HG03378 (cell line): ENCODE data around the gene SSBP3.
"Not testable (repeated sequence)": the region's sequence is repeated elsewhere in the genome, so short reads cannot be mapped to it uniquely, and the experiment has no call there.

Source experiments
- ATAC-seq: cut with Tn5 transposase; IDR thresholded peaks from one replicate; pipeline ENCODE4 v1.9.1; 2021; ENCODE audit warnings: mild to moderate bottlenecking, moderate library complexity; ENCODE audit not compliant: unreplicated experiment

The SSBP3 gene

DNA sequence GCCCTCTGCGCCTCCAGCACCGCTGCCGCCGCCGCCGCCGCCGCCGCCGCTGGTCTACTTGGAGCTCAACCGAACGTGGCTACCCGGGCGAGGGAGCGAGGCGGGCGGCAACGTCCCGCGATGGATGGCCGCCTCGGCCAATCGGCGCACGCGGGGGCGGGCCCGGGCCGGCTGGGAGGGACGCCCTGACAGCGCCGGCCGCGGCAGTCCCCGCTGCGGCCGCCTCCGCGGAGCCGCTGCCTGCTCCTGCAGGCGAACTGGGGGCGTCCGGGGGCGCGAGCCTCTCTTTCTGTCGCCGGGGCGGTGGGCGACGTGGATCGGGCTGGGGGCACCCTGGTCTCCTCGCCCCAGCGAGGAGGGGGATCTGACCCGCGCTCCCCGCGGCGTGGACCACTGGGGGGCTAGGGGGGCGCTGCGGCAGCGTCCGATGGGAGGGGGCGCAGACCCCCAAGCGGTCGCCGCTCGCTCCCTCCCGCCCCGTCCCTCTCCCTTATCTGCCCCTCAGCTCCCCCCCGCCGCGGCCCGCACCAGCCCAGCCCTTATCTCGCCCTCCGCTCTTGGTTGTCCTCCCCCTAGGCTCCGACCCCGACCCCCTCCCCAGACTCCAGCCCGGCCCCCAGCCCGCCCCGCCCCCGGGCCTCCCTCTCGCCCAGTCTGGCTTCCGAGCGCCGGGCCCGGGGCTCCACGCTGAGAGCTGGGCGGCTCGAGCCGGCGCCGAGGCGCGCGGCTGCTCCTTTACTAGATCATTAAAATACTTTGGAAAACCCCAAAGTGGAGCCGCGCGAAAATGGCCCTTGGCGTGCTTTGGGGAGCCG, at the start of gene SSBP3:
Gene SSBP3, minus strand, starts transcription at position 56 of the 815 bp plus-strand sequence.
- no peak for ATAC-seq

DNA sequence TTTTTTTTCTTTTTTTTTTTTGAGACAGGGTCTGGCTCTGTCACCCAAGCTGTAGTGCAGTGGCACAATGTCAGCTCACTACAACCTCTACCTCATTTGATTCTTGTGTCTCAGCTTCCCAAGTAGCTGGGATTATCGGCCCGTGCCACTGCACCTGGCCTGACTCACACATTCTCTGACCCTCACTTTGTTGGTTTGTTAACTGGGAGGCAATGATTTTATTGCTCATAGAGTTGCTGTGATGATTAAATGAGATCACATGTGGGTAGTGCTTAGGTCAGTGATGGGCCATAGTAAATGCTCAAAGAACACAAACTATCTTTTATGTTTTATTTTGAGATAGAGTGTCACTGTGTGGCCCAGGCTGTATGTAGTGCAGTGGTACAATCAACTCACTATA, 47.3 kb upstream of the SSBP3 start:
- no peak for ATAC-seq

DNA sequence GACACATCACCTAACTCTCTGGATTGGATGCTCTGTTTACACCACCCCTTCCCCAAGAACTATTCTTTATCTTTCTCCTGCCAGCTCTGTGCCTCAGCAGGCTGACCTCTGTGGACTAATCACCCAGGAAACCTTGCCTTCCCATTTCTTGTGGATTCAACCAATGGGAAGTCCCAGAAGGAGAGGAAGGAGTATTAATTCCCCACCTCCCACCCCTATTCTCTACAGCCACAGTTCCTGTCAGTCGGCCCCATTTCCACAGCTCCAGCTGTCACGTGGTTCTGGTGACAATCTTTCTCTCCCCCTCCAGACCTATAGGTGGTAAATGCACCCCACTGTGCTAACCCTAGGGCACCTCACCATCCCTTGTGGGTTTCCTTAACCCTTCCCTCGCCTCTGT, 46.8 kb upstream of the SSBP3 start:
- no peak for ATAC-seq

DNA sequence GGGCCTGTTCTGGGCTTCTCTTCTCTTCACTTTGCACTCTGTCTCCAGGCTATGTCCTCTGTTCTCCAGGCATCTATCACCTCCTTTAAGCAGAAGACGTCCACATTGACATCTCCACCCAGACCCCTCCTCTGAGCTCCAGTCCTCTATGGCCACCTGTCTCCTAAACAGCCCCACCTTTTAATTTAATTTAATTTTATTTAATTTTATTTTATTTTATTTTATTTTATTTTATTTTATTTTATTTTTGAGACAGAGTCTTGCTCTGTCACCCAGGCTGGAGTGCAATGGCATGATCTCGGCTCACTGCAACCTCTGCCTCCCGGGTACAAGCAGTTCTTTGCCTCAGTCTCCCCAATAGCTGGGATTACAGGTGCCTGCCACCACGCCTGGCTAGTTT, 43.2 kb upstream of the SSBP3 start:
- not testable (repeated sequence) for ATAC-seq

DNA sequence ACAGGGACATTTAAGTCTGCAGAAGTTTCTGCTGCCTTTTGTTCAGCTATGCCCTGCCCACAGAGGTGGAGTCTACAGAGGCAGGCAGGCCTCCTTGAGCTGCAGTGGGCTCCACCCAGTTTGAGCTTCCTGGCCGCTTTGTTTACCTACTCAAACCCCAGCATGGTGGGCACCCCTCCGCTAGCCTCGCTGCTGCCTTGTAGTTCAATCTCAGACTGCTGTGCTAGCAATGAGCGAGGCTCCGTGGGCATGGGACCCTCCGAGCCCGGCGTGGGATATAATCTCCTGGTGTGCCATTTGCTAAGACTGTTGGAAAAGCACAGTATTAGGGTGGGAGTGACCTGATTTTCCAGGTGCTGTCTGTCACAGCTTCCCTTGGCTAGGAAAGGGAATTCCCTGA, 42.6 kb upstream of the SSBP3 start:
- not testable (repeated sequence) for ATAC-seq

DNA sequence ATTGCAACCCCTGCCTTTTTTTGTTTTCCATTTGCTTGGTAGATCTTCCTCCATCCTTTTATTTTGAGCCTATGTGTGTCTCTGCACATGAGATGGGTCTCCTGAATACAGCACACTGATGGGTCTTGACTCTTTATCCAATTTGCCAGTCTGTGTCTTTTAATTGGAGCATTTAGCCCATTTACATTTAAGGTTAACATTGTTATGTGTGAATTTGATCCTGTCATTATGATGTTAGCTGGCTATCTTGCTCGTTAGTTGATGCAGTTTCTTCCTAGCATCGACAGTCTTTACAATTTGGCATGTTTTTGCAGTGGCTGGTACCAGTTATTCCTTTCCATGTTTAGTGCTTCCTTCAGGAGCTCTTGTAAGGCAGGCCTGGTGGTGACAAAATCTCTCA, 40.9 kb upstream of the SSBP3 start:
- ATAC-seq: not testable (repeated sequence)

DNA sequence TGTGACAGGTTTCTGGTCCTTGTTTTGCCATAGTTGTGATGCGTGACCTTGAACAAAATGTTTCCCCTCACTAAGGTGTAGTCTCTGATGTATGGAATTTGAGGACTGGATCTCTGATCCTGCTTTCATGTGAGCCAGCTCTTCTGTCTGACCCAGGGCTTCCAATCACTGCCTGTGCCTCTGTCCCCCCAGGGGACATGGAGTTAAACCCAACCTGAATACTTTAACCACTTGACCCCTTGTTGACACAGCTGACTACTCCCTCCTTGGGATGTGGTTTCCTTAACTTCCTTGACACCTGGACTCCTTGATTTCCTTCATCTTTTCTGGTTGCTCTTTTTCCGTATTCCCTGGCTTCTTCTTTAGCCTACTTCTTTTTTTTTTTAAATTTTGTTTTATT, 36.0 kb upstream of the SSBP3 start:
- no peak for ATAC-seq

DNA sequence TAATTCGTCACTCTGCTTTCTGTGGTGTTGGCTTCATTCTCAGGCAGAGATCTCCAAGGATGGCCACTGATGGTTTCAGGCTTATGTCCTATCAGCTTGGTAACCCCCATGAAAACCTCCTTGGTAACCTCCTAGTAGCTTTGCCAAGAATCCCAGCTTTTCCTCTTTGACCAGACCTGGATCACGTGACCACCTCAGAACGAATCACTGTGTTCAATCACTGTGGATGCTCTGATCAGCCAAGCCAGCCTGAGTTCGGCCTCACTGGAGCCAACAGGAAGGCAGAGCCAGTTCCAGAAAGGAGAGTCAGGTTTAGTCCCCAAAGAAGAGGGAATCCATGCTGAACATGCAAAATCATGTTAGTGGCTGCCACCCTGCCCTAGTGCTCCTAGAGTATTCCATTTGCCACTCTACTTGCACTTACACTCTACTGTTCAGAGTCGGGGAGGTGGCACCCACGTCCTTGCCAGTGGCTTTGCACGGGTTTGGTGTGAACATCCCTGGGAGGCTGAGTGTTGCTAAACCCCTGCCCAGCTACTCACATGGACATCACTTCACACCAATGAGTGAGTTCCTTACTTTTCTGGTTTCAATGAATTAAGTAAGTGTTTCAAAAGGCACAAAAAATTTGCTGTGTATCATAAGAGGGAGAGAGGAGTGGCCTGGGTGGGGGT, 33.5 kb upstream of the SSBP3 start:
- ATAC-seq: no peak

DNA sequence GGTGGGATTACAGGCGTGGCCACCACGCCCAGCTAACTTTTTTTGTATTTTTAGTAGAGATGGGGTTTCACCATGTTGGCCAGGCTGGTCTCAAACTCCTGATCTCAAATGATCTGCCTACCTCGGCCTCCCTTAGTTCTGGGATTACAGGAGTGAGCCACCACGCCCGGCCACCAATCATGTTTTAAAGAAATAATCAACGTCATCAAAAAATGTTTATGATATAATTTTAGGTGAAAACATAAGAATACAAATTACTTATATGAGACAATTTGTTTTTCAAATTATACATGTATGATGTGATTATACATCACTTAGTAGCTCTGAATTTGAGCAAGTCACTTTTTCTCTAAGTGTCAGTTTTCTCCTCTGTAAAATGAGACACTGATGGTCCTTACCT, 31.6 kb upstream of the SSBP3 start:
- no peak for ATAC-seq

DNA sequence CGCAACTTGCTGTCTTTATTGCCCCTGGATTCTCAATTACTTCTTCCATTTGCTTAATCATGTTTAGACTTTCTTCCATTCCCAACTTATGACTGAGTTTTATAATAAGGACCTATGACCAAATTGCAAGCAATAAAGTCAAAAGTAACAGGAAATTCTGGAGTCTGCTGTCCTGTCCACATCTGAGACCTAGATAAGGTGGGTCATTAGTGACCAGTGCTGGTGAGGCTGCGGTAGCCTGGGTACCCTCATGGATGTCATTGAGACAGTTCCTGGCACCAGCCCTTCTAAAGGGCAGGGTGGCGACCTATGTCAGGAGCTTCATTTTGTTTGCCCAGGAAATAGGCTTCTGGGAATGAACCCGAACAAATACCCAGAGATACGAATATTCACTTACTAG, 30.6 kb upstream of the SSBP3 start:
- ATAC-seq: no peak

DNA sequence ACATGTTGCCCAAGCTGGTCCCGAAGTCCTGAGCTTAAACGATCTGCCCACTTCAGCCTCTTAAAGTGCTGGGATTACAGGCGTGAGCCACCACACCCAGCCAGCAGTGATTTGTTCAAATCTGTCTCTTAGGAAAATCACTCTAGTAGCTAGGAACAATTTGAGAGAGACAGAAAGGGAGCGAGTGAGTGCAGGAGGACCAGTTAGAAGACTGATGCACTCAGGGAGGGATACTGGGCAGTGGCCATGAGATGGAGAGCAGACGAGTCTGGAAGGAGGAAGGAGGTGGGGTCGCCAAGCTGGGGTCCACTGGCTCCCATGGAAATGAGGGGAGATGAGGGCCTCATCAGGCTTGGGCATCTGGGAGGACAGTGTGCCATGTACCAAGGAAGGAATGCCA, 23.6 kb upstream of the SSBP3 start:
- ATAC-seq: no peak

DNA sequence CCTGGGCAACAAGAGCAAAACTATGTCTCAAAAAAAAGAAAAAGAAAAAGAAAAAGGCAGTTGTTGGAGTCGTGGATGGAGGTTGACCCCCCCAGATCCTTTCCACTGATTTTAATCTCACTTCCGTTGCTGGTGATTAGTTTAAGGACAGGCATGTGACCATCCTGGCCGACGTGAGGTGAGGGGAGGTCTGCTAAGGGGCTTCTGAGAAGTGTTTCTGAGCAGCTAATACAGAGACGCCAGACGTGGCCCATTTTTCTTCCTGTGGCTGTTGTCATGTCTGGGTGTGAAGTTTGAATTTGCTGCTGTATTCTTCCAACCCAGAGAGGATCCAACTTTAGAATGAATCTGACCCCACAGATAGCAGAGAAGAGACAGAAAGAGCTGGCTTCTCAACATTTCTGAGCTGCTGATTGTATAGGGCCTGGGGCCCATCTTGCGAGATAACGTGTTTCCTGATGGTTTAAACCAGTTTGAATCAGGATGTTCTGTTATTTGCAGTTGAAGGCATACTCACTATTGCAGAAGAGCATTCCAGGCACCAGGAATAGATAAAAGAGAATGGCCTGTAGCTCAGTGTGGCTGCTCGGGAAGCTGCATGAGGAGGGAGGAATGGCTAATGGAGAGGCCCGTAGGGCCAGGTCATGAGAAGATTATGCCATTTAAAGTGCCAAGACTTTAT, 22.8 kb upstream of the SSBP3 start:
- no peak for ATAC-seq

DNA sequence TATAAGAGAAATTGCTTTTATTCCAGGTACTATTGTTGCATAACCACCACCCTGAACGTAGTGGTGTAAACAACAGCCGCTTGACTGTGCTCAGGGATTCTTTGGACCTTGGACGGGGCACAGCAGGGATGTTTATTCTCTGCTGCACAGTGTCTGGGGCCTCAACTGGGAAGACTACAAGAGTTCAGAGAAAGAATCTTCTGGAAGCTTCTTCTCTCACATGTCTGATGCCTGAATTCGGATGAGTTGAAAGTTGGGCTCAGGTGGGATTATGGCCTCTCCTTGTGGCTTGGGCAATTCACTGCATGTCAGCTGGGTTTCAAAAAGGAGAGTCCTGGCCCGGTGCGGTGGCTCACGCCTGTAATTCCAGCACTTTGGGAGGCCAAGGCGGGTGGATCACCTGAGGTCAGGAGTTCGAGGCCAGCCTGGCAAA, 19.0 kb upstream of the SSBP3 start:
- ATAC-seq: no peak

DNA sequence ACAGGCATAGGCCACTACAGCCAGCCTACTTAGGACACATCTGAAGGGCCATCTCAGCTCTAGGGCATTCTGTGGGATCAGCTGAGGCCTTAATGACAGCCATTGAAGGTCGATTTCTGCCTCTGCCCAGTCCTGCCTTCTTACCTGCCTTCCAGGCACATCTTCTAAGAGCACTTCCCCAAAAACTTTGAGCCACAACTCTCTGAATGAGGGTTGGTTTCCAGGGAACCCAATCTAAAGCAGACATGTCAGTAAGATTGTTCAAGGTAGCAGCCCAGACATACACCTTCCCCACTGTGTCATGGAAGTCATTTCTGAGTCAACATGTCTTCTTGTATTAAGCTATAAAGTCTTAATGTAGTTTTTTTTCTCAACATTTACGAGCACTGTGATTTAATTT, 18.2 kb upstream of the SSBP3 start:
- no peak for ATAC-seq

DNA sequence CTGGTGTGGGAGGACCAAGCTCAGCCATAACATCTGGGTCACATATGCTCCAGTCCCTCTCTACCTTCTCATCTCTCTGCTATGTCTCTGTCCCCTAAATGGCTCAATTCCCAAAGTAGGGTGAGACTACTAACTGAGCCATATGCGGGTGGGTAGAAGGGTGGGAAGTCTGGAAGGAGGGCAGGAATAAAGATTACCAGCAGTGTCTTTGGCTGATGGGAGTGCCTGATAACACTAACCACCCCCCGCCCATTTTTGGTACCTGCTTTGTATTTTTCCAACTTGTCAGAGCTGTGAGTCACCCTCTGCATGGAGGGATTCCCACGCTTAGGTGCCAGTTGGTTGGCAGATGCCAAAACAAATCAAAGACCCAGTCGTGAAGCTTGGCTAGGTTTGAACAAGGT, 14.9 kb upstream of the SSBP3 start:
- no peak for ATAC-seq

DNA sequence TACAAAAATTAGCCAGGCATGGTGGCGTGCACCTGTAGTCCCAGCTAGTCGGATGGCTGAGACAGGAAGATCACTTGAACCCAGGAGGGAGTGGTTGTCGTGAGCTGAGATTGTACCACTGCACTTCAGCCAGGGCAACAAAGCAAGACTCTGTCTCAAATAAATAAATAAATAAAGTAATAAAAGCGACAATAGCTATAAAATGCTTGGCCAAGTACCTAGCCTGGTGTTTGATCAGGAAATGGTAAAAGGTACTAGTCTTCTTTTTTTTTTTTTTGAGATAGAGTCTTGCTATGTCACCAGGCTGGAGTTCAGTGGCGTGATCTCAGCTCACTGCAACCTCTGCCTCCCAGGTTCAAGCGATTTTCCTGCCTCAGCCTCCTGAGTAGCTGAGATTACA, 12.4 kb upstream of the SSBP3 start:
- not testable (repeated sequence) for ATAC-seq

DNA sequence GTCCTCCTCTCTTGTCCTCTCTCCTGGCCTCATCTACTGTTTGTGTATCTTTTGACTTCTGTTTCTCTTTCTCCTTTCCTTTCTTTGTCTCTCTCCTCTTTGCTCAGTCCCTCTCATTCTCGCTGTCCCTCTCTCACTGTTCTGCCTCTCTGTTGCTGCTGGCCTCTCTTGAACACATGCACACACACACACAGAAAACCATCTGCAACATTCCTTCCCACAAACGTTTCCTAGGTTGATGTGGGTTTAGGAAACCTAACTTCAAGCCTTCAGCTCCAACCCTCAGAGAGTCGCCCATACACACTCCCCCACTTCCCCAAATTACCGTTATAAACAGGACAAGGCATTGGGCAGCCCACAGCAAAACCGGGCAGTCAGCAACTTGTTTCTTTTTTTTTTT, 10.9 kb upstream of the SSBP3 start:
- no peak for ATAC-seq

DNA sequence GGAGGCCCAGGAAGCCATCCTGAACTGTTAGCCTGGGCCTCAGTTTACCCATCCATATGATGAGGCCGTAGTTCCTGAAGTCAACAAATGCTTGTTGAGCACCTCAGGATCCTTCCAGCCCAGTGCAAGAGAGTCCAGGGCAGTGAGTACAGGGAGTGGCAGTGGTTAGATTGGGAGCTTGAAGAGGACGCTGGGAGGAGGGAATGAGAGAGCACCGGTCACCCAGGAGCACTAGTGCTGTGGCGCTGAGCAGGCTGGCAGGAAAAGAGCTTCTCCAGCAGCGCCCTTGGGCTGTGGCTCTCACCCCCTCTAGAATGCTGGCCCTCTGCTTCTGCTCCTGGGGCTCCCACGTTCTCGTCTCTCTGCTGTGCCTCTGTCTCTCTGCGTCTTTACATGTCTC, 10.2 kb upstream of the SSBP3 start:
- no peak for ATAC-seq

DNA sequence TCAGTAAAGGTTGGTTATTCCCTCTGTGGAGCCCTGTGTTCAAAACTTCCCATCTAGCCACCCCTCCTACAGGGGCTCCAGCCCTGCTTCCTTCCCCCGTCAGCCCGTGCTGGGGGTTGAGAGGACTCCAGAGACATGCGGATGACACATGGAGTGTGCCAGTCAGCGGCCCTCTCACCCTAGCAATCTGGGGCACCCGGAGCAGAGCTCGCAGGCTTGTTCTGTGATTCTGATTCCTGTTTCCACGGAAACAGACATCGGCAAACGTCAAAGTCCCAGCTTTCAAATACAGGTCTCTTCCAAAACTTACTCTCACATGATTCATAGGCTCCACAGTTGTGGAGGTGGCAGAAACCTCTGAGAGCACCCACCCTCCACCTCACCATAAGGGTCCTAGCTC, 9.8 kb upstream of the SSBP3 start:
- ATAC-seq: no peak

DNA sequence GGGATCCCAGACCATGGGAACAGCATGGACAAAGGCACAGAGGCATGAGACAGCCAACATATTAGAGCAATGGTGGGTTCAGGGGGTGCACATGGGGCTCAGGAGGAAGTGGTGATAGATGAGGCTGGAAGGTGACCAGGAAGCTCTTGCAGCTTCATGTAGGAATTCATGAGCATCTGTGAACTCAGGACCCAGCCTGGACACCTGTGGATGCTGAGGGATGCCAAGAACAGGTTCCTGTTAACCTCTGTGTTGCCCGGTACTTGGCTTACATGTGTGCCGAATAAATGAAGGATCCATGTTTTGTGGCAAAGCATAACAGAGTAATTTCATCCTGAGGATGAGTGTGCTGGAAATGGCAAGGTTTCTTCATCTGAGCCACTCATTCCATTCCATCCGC, 9.3 kb upstream of the SSBP3 start:
- no peak for ATAC-seq

DNA sequence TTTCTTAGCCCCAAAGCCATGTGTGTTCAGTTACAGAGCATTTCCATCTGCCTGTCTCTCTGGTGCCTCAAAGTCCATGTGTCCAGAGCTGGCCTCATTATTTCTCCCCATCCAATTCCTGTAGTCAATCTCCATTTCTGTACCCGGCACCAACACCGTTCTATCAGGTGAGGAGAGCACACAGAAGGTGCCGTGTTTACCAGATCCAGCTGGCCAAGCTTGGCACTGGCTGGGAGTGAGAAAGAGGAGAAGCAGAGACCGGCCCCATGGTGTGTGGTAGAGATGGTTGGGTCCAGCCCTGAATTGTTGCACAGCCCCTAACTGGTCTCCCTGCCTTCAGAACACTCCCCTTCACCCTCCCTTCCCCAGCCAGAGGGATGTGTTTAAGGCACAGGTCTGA, 7.5 kb upstream of the SSBP3 start:
- no peak for ATAC-seq

DNA sequence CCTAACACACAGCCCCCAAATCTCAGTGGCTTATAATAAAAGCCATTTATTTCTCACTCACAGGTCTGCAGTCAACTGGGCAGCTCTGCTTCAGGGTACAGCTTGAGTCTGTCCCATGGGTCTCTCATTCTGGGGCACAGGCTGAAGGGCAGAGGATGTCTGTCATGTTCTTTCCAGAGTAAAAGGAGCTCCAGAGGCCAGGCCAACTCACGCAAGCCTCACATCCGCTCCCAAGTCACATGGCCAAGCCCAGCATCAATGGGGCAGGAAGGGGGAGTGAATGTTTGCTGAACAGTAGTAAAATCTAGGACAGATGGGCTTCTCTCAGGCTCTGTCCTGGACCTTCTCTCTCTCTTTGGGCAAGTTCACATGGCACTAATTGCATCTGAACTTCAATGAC, 7.1 kb upstream of the SSBP3 start:
- no peak for ATAC-seq
